HepG2 (cell line): Measurements from ENCODE around the gene SNRPD1. TPM values are rescaled to one million over a fixed set of nuclear protein-coding genes. Genes with fewer than 3 reads are reported as not detected.

Source experiments
- ARID3A ChIP-seq: IDR thresholded peaks from 2 replicates; pipeline ENCODE4 v1.6.1; 2012; ENCODE audit warnings: low read depth, low read length, improper control_type of control experiment
- FOSL2 ChIP-seq: sonication (generic); formaldehyde crosslinking; IDR thresholded peaks from 2 replicates; pipeline ENCODE4 v1.4.0; 2020; ENCODE audit warnings: missing genetic modification reagents
- IRF2 ChIP-seq: IDR thresholded peaks from 2 replicates; pipeline ENCODE4 v1.6.1; 2018; ENCODE audit warnings: missing genetic modification reagents, missing compliant biosample characterization
- IRX3 ChIP-seq: sonication (generic); formaldehyde crosslinking; IDR thresholded peaks from 2 replicates; pipeline ENCODE4 v1.8.1; 2023; ENCODE audit warnings: mild to moderate bottlenecking, low read depth, missing genetic modification reagents, borderline replicate concordance
- JUNB ChIP-seq: sonication (generic); formaldehyde crosslinking; IDR thresholded peaks from 2 replicates; pipeline ENCODE4 v1.8.0; 2022; ENCODE audit warnings: missing genetic modification reagents, mild to moderate bottlenecking, borderline replicate concordance
- MLLT10 ChIP-seq: sonication (generic); formaldehyde crosslinking; IDR thresholded peaks from 2 replicates; pipeline ENCODE4 v1.4.0; 2020; ENCODE audit warnings: missing genetic modification reagents
- NFE2L2 ChIP-seq: fragments of 150-350 bp; IDR thresholded peaks from 2 replicates; pipeline ENCODE4 v1.6.1; 2014; ENCODE audit warnings: low read length
- POLR2A ChIP-seq, 2 experiments: IDR thresholded peaks; 2 replicates each; pipeline ENCODE4 v1.6.1; 2011; ENCODE audit warnings: low read depth in 2 of 2, low read length in 2 of 2, mild to moderate bottlenecking in 1 of 2, moderate library complexity in 1 of 2; ENCODE audit not compliant: insufficient read depth in 1 of 2
- REL ChIP-seq: sonication (generic); formaldehyde crosslinking; conservative IDR thresholded peaks from 2 replicates; pipeline ENCODE4 v1.8.0; 2022; ENCODE audit warnings: mild to moderate bottlenecking, missing genetic modification reagents, moderate library complexity
- SALL2 ChIP-seq: sonication (generic); formaldehyde crosslinking; IDR thresholded peaks from 2 replicates; pipeline ENCODE4 v1.8.1; 2023; ENCODE audit warnings: mild to moderate bottlenecking, missing genetic modification reagents, inconsistent platforms
- ZBTB40 ChIP-seq, 2 experiments: fragments of 450-650 bp in 1 of 2; sonication (generic) in 1 of 2; formaldehyde crosslinking in 1 of 2; IDR thresholded peaks; 2 replicates each; pipeline versions ENCODE4 v1.6.1 to v1.8.0; 2016 to 2022; ENCODE audit warnings: antibody characterized with exemption in 1 of 2, mild to moderate bottlenecking in 1 of 2, missing genetic modification reagents in 1 of 2
- ZNF138 ChIP-seq: sonication (generic); formaldehyde crosslinking; IDR thresholded peaks from 2 replicates; pipeline ENCODE4 v1.5.0; 2020; ENCODE audit warnings: mild to moderate bottlenecking, low read depth, missing genetic modification reagents
- ZNF503 ChIP-seq: sonication (generic); formaldehyde crosslinking; IDR thresholded peaks from 2 replicates; pipeline ENCODE4 v1.4.0; 2020; ENCODE audit warnings: missing genetic modification reagents
- ZNF549 ChIP-seq: sonication (generic); formaldehyde crosslinking; IDR thresholded peaks from 2 replicates; pipeline ENCODE4 v1.5.0; 2020; ENCODE audit warnings: missing genetic modification reagents
- ZNF619 ChIP-seq: sonication (generic); formaldehyde crosslinking; IDR thresholded peaks from 2 replicates; pipeline ENCODE4 v1.4.0; 2020; ENCODE audit warnings: mild to moderate bottlenecking, missing genetic modification reagents
- ZNF75D ChIP-seq: sonication (generic); formaldehyde crosslinking; IDR thresholded peaks from 2 replicates; pipeline ENCODE4 v1.8.1; 2023; ENCODE audit warnings: missing genetic modification reagents, mild to moderate bottlenecking, borderline replicate concordance
- polyA plus RNA-seq, 8 experiments: library from polyadenylated mRNA; depleted of rRNA in 3 of 8; stranded (reverse) in 7 of 8; unstranded in 1 of 8; fragments of >200 nt; fragmentation: Illumina TruSeq in 4 of 8; extraction: Trizol in 4 of 8; gene quantifications; 2 replicates each; pipeline versions ENCODE4 v1.2.1 to v1.2.3, GENCODE V29; 2011 to 2016; ENCODE audit warnings: low read depth in 4 of 8, missing spikeins in 1 of 8, mixed read lengths in 1 of 8; ENCODE audit not compliant: insufficient read depth in 1 of 8
- total RNA-seq, 5 experiments: library from RNA; depleted of rRNA; stranded (reverse); fragments of >200 nt; fragmentation: Illumina TruSeq; extraction: Trizol; gene quantifications; 2 replicates each; pipeline ENCODE4 v1.2.3, GENCODE V29; 2016; ENCODE audit warnings: low read depth in 1 of 5

SNRPD1 gene
- total and polyA plus RNA-seq, 2 of the 13 experiments (the other 11 are each of a cell fraction or from before 2014, with no cell fraction given), result 22.7 to 275 TPM

- TF ChIP-seq ZBTB40 (IDR thresholded peaks at IDR 0.05) (no peak), ZBTB40 (CRISPR knock-in tag; IDR thresholded peaks at IDR 0.05) (peak; percentile 41; the same call in 1 of the 2 replicates), IRX3 (peak; percentile 87; the same call in 1 of the 2 replicates), ARID3A (no peak; the same call in 1 of the 2 replicates), NFE2L2 (no peak), FOSL2 (CRISPR knock-in tag) (peak; percentile 65; the same call in 1 of the 2 replicates), MLLT10 (CRISPR knock-in tag) (no peak), ZNF75D (CRISPR knock-in tag) (no peak), ZNF549 (CRISPR knock-in tag) (no peak), ZNF138 (CRISPR knock-in tag) (no peak), ZNF503 (CRISPR knock-in tag) (0 out of 2 replicates have a peak, but pooled peaks have one; percentile 66), SALL2 (CRISPR knock-in tag) (peak; percentile 94; the same call in 1 of the 2 replicates), IRF2 (peak; percentile 94), REL (no peak; the same call in 1 of the 2 replicates), POLR2A (IDR thresholded peaks at IDR 0.05; ENCODE audit: insufficient read depth in 1 of 2, low read depth in 2 of 2, low read length in 2 of 2) (peak; percentile 88 to 95), ZNF619 (CRISPR knock-in tag) (peak; percentile 95), JUNB (CRISPR knock-in tag) (no peak)
These were observed 11.3 kb upstream of the SNRPD1 start, which contains the start of gene ESCO1 (continued) for GRCh38 chr18:21600526-21601410.
